Dedifferentiated amniotic fluid mesenchymal stem cell (primary cell): ENCODE measurements around the gene TMOD3.
"Not testable (repeated sequence)": the region's sequence is repeated elsewhere in the genome, so short reads cannot be mapped to it uniquely, and the experiment has no call there.

ENCODE experiments used
- DNase-seq: peaks from one replicate; pipeline ENCODE4 v3.0.0-alpha.2; 2016; ENCODE audit errors: extremely low spot score

The TMOD3 gene

GRCh38 chr15:51864408-51865056, 35.1 kb downstream of the TMOD3 start:
- no peak for DNase-seq

GRCh38 chr15:51865317-51865716, 35.9 kb downstream of the TMOD3 start:
- DNase-seq = no peak

- no peak for DNase-seq
Observed at GRCh38 chr15:51866161-51866560, 36.7 kb downstream of the TMOD3 start.

GRCh38 chr15:51866751-51867150, 37.3 kb downstream of the TMOD3 start:
- no peak for DNase-seq

- peak; percentile 73 for DNase-seq
Observed at GRCh38 chr15:51869060-51869421, 39.6 kb downstream of the TMOD3 start.

- DNase-seq = no peak
Observed at GRCh38 chr15:51870774-51871173, 41.3 kb downstream of the TMOD3 start.

- peak; percentile 96 for DNase-seq
Observed at GRCh38 chr15:51874751-51875644, 45.5 kb downstream of the TMOD3 start.

GRCh38 chr15:51876169-51876568, 46.7 kb downstream of the TMOD3 start:
- DNase-seq = no peak

GRCh38 chr15:51878446-51879386, 49.3 kb downstream of the TMOD3 start:
- peak; percentile 82 for DNase-seq

GRCh38 chr15:51879555-51879954, 50.1 kb downstream of the TMOD3 start:
- DNase-seq = no peak

- peak; percentile 88 for DNase-seq
Observed at GRCh38 chr15:51883271-51883837, 53.9 kb downstream of the TMOD3 start.

- DNase-seq = no peak
Observed at GRCh38 chr15:51884041-51884440, 54.6 kb downstream of the TMOD3 start.

- no peak for DNase-seq
Observed at GRCh38 chr15:51884517-51885236, 55.2 kb downstream of the TMOD3 start.

GRCh38 chr15:51885758-51886157, 56.3 kb downstream of the TMOD3 start:
- not testable (repeated sequence) for DNase-seq

GRCh38 chr15:51887887-51888592, 58.6 kb downstream of the TMOD3 start:
- DNase-seq = no peak

- peak; percentile 58 for DNase-seq
Observed at GRCh38 chr15:51888593-51889195, 59.2 kb downstream of the TMOD3 start.

GRCh38 chr15:51889486-51889885, 60.0 kb downstream of the TMOD3 start:
- DNase-seq = no peak

- no peak for DNase-seq
Observed at GRCh38 chr15:51904421-51904820, 75.0 kb downstream of the TMOD3 start.

GRCh38 chr15:51904931-51905330, 75.5 kb downstream of the TMOD3 start:
- no peak for DNase-seq
